Activated CD8-positive, alpha-beta T cell treated with anti-CD3 and anti-CD28 coated beads for 36 hours (primary cell): ENCODE measurements around the gene NID1. TPM values are rescaled to one million over a fixed set of nuclear protein-coding genes. Genes with fewer than 3 reads are reported as not detected.

Experiments used
- ATAC-seq: fragments of 200-7000 bp; cut with Tn5 transposase; one replicate; pipeline ENCODE4 v1.10.0; 2021; ENCODE audit warnings: mild to moderate bottlenecking, moderate library complexity
- CTCF ChIA-PET: fragments of 350-600 bp; sonication (Branson Sonifier 250); formaldehyde crosslinking; loops from one replicate; lab custom pipeline; 2021; ENCODE audit warnings: antibody characterized with exemption; lab: Charles Lee
- POLR2A ChIA-PET: fragments of 350-600 bp; sonication (Branson Sonifier 250); formaldehyde crosslinking; loops from one replicate; lab custom pipeline; 2021; ENCODE audit warnings: antibody characterized with exemption; lab: Charles Lee
- DNase-seq: peaks from one replicate; pipeline ENCODE4 v3.0.0-alpha.2; 2020
- H3K27ac Mint-ChIP-seq: one replicate; pipeline ENCODE4 v1.8.0; 2021; ENCODE audit warnings: mild to moderate bottlenecking, mixed read lengths
- H3K27me3 Mint-ChIP-seq: one replicate; pipeline ENCODE4 v1.8.0; 2021; ENCODE audit warnings: mixed read lengths
- H3K36me3 Mint-ChIP-seq: one replicate; pipeline ENCODE4 v1.8.0; 2021; ENCODE audit warnings: low read depth, mixed read lengths
- H3K4me1 Mint-ChIP-seq: one replicate; pipeline ENCODE4 v1.8.0; 2021; ENCODE audit warnings: low read depth, mixed read lengths
- H3K4me3 Mint-ChIP-seq: one replicate; pipeline ENCODE4 v1.8.0; 2021; ENCODE audit warnings: mild to moderate bottlenecking, moderate library complexity, mixed read lengths
- H3K9me3 Mint-ChIP-seq: one replicate; pipeline ENCODE4 v1.8.0; 2021; ENCODE audit warnings: mixed read lengths
- intact Hi-C: fragments of 100-400 bp; cut with micrococcal nuclease; formaldehyde crosslinking; loops from one replicate; pipeline ENCODE4 v1.10.0; 2022
- total RNA-seq, 2 experiments: library from RNA; stranded (reverse); gene quantifications; one replicate each; pipeline ENCODE4 v1.2.3, GENCODE V29; 2021
- TF ChIP-seq, protein P1 (sequence below): fragments of 200-600 bp; IDR thresholded peaks from one replicate; pipeline ENCODE4 v1.8.0; 2022; ENCODE audit warnings: antibody characterized with exemption, mild to moderate bottlenecking

Gene NID1
- total RNA-seq, 2 experiments from 2014 or later, result 0.04 to 0.07 TPM

- CTCF ChIA-PET, result no interaction called here
- TF ChIP-seq, protein P1, sequence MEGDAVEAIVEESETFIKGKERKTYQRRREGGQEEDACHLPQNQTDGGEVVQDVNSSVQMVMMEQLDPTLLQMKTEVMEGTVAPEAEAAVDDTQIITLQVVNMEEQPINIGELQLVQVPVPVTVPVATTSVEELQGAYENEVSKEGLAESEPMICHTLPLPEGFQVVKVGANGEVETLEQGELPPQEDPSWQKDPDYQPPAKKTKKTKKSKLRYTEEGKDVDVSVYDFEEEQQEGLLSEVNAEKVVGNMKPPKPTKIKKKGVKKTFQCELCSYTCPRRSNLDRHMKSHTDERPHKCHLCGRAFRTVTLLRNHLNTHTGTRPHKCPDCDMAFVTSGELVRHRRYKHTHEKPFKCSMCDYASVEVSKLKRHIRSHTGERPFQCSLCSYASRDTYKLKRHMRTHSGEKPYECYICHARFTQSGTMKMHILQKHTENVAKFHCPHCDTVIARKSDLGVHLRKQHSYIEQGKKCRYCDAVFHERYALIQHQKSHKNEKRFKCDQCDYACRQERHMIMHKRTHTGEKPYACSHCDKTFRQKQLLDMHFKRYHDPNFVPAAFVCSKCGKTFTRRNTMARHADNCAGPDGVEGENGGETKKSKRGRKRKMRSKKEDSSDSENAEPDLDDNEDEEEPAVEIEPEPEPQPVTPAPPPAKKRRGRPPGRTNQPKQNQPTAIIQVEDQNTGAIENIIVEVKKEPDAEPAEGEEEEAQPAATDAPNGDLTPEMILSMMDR, result no peak
- Mint-ChIP-seq H3K4me3 (no peak overlapping the region), H3K27ac (no peak overlapping the region), H3K36me3 (no peaks in the 10 kb centered on the region), H3K27me3 (no peaks in the 10 kb centered on the region), H3K9me3 (no peaks in the 10 kb centered on the region), H3K4me1 (no peaks in the 10 kb centered on the region)
- POLR2A ChIA-PET, result no interaction called here
- intact Hi-C loops, result no loop called here
- DNase-seq (no peak), ATAC-seq (no peak)
Measured at GRCh38 chr1:236016083-236016482, 48.8 kb downstream of the NID1 start.

DNA sequence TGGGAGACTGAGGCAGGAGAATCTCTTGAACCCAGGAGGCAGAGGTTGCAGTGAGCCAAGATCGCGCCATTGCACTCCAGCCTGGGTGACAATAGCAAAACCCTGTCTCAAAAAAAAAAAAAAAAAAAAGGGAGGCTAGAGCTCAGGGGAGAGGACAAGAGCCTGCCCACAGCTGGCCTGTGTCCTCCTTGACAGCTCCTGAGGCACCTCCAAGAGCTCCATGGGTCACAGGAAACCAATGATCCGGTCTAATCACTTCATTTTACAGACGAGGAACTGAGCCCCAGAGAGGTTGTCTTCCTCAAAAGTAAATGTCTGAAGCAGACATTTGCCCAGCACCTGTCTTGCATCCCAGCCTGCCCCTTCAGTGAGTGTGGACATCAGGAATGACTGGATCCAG lies 49.4 kb downstream of the NID1 start:
- intact Hi-C loops, result no loop called here
- H3K27ac Mint-ChIP-seq, result no peak overlapping the region
- ChIA-PET CTCF (no interaction called here), POLR2A (no interaction called here)
- ATAC-seq, result no peak
- H3K9me3 Mint-ChIP-seq, result no peaks in the 10 kb centered on the region
- DNase-seq, result no peak
- H3K4me1 Mint-ChIP-seq, result no peaks in the 10 kb centered on the region
- TF ChIP-seq, protein P1, result no peak
- H3K36me3 Mint-ChIP-seq, result no peaks in the 10 kb centered on the region
- H3K27me3 Mint-ChIP-seq, result no peaks in the 10 kb centered on the region
- H3K4me3 Mint-ChIP-seq, result no peak overlapping the region

GRCh38 chr1:236013330-236013729 lies 51.6 kb downstream of the NID1 start:
- no peaks in the 10 kb centered on the region for H3K27me3 Mint-ChIP-seq
- no peaks in the 10 kb centered on the region for H3K9me3 Mint-ChIP-seq
- CTCF ChIA-PET, result interaction anchor here (2.3 kb wide), 1 partner anchor 42 kb away, joined by 7 read pairs; no protein-coding TSS in a partner anchor
- no peak for DNase-seq
- H3K4me3 Mint-ChIP-seq, result no peak overlapping the region
- no peaks in the 10 kb centered on the region for H3K4me1 Mint-ChIP-seq
- TF ChIP-seq, protein P1, result no peak
- ATAC-seq, result no peak
- POLR2A ChIA-PET, result no interaction called here
- no peak overlapping the region for H3K27ac Mint-ChIP-seq
- H3K36me3 Mint-ChIP-seq, result no peaks in the 10 kb centered on the region
- intact Hi-C loops, result no loop called here

DNA sequence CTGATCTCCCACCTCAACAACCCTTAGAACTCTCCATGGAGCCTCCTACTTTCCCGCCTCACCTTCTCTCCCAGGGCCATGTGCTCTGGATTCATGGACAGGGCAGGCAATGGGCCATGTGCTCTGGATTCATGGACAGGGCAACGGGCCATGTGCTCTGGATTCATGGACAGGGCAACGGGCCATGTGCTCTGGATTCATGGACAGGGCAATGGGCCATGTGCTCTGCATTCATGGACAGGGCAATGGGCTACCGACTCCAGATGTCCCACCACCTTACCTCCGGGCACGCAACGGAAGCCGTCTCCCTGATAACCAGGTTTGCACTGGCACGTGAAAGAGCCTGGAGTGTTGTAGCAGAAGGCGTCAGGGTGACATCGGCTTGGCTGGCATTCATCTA lies 53.2 kb downstream of the NID1 start:
- intact Hi-C loops, result no loop called here
- Mint-ChIP-seq H3K27me3 (no peaks in the 10 kb centered on the region), H3K27ac (no peak overlapping the region), H3K36me3 (no peaks in the 10 kb centered on the region), H3K4me1 (no peaks in the 10 kb centered on the region), H3K4me3 (no peak overlapping the region), H3K9me3 (no peaks in the 10 kb centered on the region)
- ChIA-PET CTCF (no interaction called here), POLR2A (no interaction called here)
- ATAC-seq (no peak), DNase-seq (no peak)
- TF ChIP-seq, protein P1, result no peak

DNA sequence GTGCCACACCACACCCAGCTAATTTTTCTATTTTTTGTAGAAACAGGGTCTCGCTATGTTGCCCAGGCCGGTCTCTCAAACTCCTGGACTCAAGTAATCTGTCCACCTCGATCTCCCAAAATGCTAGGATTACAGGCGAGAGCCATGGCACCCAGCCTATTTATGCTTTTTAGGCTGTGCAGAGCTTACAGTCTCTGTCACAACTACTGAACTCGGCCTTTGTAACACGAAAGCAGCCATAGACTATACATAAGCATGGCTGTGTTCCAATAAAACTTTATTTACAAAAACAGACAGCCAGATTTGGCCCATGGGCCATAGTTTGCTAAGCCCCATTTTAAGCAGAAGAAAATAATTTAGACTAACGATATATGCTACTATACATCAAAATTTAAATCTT lies 54.4 kb downstream of the NID1 start:
- CTCF ChIA-PET, result no interaction called here
- Mint-ChIP-seq H3K27me3 (no peaks in the 10 kb centered on the region), H3K9me3 (no peaks in the 10 kb centered on the region), H3K4me3 (no peak overlapping the region), H3K27ac (no peak overlapping the region), H3K36me3 (no peaks in the 10 kb centered on the region), H3K4me1 (no peaks in the 10 kb centered on the region)
- intact Hi-C loops, result no loop called here
- POLR2A ChIA-PET, result interaction anchor here (0.7 kb wide), 1 partner anchor 35 kb away, joined by 3 read pairs; no protein-coding TSS in a partner anchor
- TF ChIP-seq, protein P1, result no peak
- ATAC-seq (no peak), DNase-seq (no peak)
